SIG-M5 treated with dmso at 0.1 percent for 504 hours (cell line): ENCODE data around the gene PROZ.

Experiments
- DNase-seq: peaks from one replicate; lab custom pipeline; 2025; ENCODE audit not compliant: unreplicated experiment; lab: John Stamatoyannopoulos, UW

PROZ gene

GRCh38 chr13:113203507-113204377, 45.3 kb downstream of the PROZ start:
- no peak for DNase-seq

GRCh38 chr13:113204378-113204734, 45.9 kb downstream of the PROZ start:
- no peak for DNase-seq

GRCh38 chr13:113205428-113205931, 47.0 kb downstream of the PROZ start:
- peak; percentile 34 for DNase-seq

- no peak for DNase-seq
These were observed 49.0 kb downstream of the PROZ start for GRCh38 chr13:113207460-113207859.

- no peak for DNase-seq
These were observed 49.5 kb downstream of the PROZ start for GRCh38 chr13:113207890-113208420.

- DNase-seq, result peak; percentile 84
These were observed 50.2 kb downstream of the PROZ start, which contains the start of gene PCID2 for GRCh38 chr13:113208421-113209335. Gene PCID2, minus strand, starts transcription at chr13:113208669. Its CDS starts 35 bp downstream, at chr13:113208634.

GRCh38 chr13:113209336-113209758, 50.9 kb downstream of the PROZ start, which contains the start of gene CUL4A:
Gene CUL4A, plus strand, starts transcription at chr13:113209613. Its CDS starts 15 bp downstream, at chr13:113209628.
- DNase-seq, result peak; percentile 75

- DNase-seq, result peak; percentile 81
These were observed 51.4 kb downstream of the PROZ start for GRCh38 chr13:113209759-113210421.

GRCh38 chr13:113210833-113211232, 52.4 kb downstream of the PROZ start:
- DNase-seq, result peak; percentile 52

GRCh38 chr13:113211774-113212173, 53.3 kb downstream of the PROZ start:
- DNase-seq, result no peak

- DNase-seq, result no peak
These were observed 58.0 kb downstream of the PROZ start for GRCh38 chr13:113216254-113217048.

GRCh38 chr13:113218586-113218985, 60.1 kb downstream of the PROZ start:
- no peak for DNase-seq

- DNase-seq, result no peak
These were observed 61.0 kb downstream of the PROZ start for GRCh38 chr13:113219256-113219940.

- no peak for DNase-seq
These were observed 61.7 kb downstream of the PROZ start for GRCh38 chr13:113220141-113220598.

GRCh38 chr13:113220877-113221276, 62.4 kb downstream of the PROZ start:
- no peak for DNase-seq
